Brain microvascular endothelial cell (primary cell): ENCODE measurements around the gene ADCY7.

Experiments used
- DNase-seq: peaks from one replicate; pipeline ENCODE4 v3.0.0-alpha.2; 2020
- H3K27ac ChIP-seq: fragments of 250-450 bp; sonication (Bioruptor Pico); 2 replicates; pipeline ENCODE4 v1.5.1; 2020; ENCODE audit warnings: mild to moderate bottlenecking, moderate library complexity
- H3K27me3 ChIP-seq: fragments of 250-450 bp; sonication (Bioruptor Pico); replicated peaks from 2 replicates; pipeline ENCODE4 v1.5.1; 2020; ENCODE audit warnings: mild to moderate bottlenecking
- H3K36me3 ChIP-seq: fragments of 250-450 bp; sonication (Bioruptor Pico); replicated peaks from 2 replicates; pipeline ENCODE4 v1.5.1; 2020; ENCODE audit warnings: mild to moderate bottlenecking
- H3K4me3 ChIP-seq: 2 replicates; pipeline ENCODE4 v1.5.1; 2011; ENCODE audit warnings: low read depth, mild to moderate bottlenecking, control low read depth, low read length, moderate library complexity
- CTCF ChIP-seq: IDR thresholded peaks from 2 replicates; pipeline ENCODE4 v1.5.1; 2011; ENCODE audit warnings: low read depth, mild to moderate bottlenecking, moderate library complexity, low read length, control low read depth, inconsistent platforms; ENCODE audit errors: missing control alignments
- in situ Hi-C: cut with HindIII; loops from 2 replicates; pipeline ENCODE4 v1.10.0; 2017; ENCODE audit warnings: low sequenced_read_pairs, low pct_ligation_motif_present

The ADCY7 gene

GRCh38 chr16:50360033-50360778 is 93.9 kb downstream of the ADCY7 start:
- in situ Hi-C loops, result no loop called here
- Histone ChIP-seq H3K4me3 (no peak overlapping the region), H3K27me3 (no peaks in the 10 kb centered on the region), H3K36me3 (peaks cover 39% of the 10 kb centered on the region), H3K27ac (no peak overlapping the region)
- no peak for TF ChIP-seq CTCF
- DNase-seq, result no peak

- no peak for TF ChIP-seq CTCF
- Histone ChIP-seq H3K27ac (no peak overlapping the region), H3K4me3 (no peak overlapping the region), H3K27me3 (no peaks in the 10 kb centered on the region), H3K36me3 (peaks cover 39% of the 10 kb centered on the region)
- in situ Hi-C loops, result no loop called here
- no peak for DNase-seq
Observed at GRCh38 chr16:50360779-50361178, 94.4 kb downstream of the ADCY7 start.

- Histone ChIP-seq H3K36me3 (peaks cover 39% of the 10 kb centered on the region), H3K4me3 (no peak overlapping the region), H3K27ac (no peak overlapping the region), H3K27me3 (no peaks in the 10 kb centered on the region)
- in situ Hi-C loops, result no loop called here
- no peak for TF ChIP-seq CTCF
- DNase-seq, result no peak
Observed at GRCh38 chr16:50363656-50364055, 97.3 kb downstream of the ADCY7 start.

GRCh38 chr16:50365791-50366575 is 99.6 kb downstream of the ADCY7 start:
- no peak for DNase-seq
- in situ Hi-C loops, result no loop called here
- H3K36me3 ChIP-seq, result peaks cover 27% of the 10 kb centered on the region
- no peak overlapping the region for H3K4me3 ChIP-seq
- TF ChIP-seq CTCF, result no peak
- H3K27me3 ChIP-seq, result no peaks in the 10 kb centered on the region
- H3K27ac ChIP-seq, result no peak overlapping the region
